Heart right ventricle (tissue), 16 donors: ENCODE results near the gene ESYT3. TPM values are rescaled to one million over a fixed set of nuclear protein-coding genes. Genes with fewer than 3 reads are reported as not detected.

Experiments used
- ATAC-seq, 8 donors: fragments of 200-7000 bp; cut with Tn5 transposase; one replicate each; pipeline ENCODE4 v1.9.1; 2020; ENCODE audit warnings: mild to moderate bottlenecking in 8 of 8, moderate library complexity in 8 of 8, moderate number of reproducible peaks in 1 of 8
- DNase-seq, 2 donors: peaks; one replicate each; pipeline ENCODE4 v3.0.0-alpha.2; 2020
- H3K27ac ChIP-seq, 10 donors: fragments of 200-600 bp; sonication (generic) in 2 of 10; one replicate each; pipeline versions ENCODE4 v1.5.0 to v1.8.0; 2020 to 2022; ENCODE audit warnings: mild to moderate bottlenecking in 3 of 10
- H3K27me3 ChIP-seq, 7 donors: fragments of 200-600 bp; one replicate each; pipeline ENCODE4 v1.8.0; 2021 to 2022; ENCODE audit warnings: mild to moderate bottlenecking in 2 of 7
- H3K36me3 ChIP-seq, 9 donors: fragments of 200-600 bp; sonication (generic) in 1 of 9; one replicate each; pipeline versions ENCODE4 v1.5.0 to v1.8.0; 2020 to 2022; ENCODE audit warnings: mild to moderate bottlenecking in 2 of 9
- H3K4me1 ChIP-seq, 9 donors: fragments of 200-600 bp; sonication (generic) in 1 of 9; one replicate each; pipeline versions ENCODE4 v1.5.0 to v1.8.0; 2020 to 2022; ENCODE audit warnings: mild to moderate bottlenecking in 4 of 9
- H3K4me3 ChIP-seq, 10 donors: fragments of 200-600 bp; sonication (generic) in 2 of 10; one replicate each; pipeline versions ENCODE4 v1.5.0 to v1.8.0; 2020 to 2022; ENCODE audit warnings: mild to moderate bottlenecking in 7 of 10, moderate library complexity in 2 of 10
- H3K9me3 ChIP-seq, 11 donors: fragments of 200-600 bp in 10 of 11; sonication (generic) in 2 of 11; one replicate each; pipeline versions ENCODE4 v1.5.0 to v1.8.0; 2013 to 2022; ENCODE audit warnings: mild to moderate bottlenecking in 2 of 11, control low read depth in 1 of 11, moderate library complexity in 1 of 11
- WGBS, 2 donors: extraction: QIAGEN DNeasy Blood & Tissue Kit; methylation state at CpG; one replicate each; pipeline ENCODE4 v1.1.7; 2013; ENCODE audit warnings: inconsistent platforms in 1 of 2; 5-methylcytosine and 5-hydroxymethylcytosine counted together
- intact Hi-C, 10 donors: fragments of 100-400 bp; cut with DNase I; formaldehyde crosslinking; loops; one replicate each; pipeline versions ENCODE4 v1.11.1 to v1.14.2; 2022
- polyA plus RNA-seq, 2 donors: library from polyadenylated mRNA; stranded (reverse); fragments of 200-250 nt; gene quantifications; one replicate each; pipeline ENCODE4 v1.2.3, GENCODE V29; 2013
- total RNA-seq, 10 donors: library from RNA; stranded (reverse); fragmentation: NEBNext Ultra II Directional in 3 of 10; extraction: Animal tissue kit (Norgen Biotek cat#: 25700) in 3 of 10; gene quantifications; one replicate each; pipeline versions ENCODE4 v1.2.1 to v1.2.4, GENCODE V29; 2021 to 2023
- TF ChIP-seq, protein P1 (sequence below), 9 donors: fragments of 200-600 bp; sonication (generic) in 2 of 9; IDR thresholded peaks; one replicate each; pipeline versions ENCODE4 v1.5.0 to v1.8.0; 2021 to 2022; ENCODE audit warnings: antibody characterized with exemption in 9 of 9, mild to moderate bottlenecking in 5 of 9, moderate library complexity in 1 of 9
- donor health status: Arrhythmogenic right ventricular cardiomyopathy.
- donor health status: ischemic (EF 13 %, LVEDD 7.1; RV severe dilation, severe dysfunction).
- donor health status: healthy with polysubstance abuse.
- donor health status: DM: no; HTN: yes; CAD: no.
- donor health status: DM: no; HTN: no; CAD: no.
- donor health status: ischemic (EF 25% LVEDD 6.9; RV normal size, moderate dysfunction).
- donor health status: ischemic (EF 25% LVEDD 5.7; RV mildly dilated, moderate dysfunction).
- donor health status: healthy.
- donor health status: DM: yes; HTN: yes; CAD: no.
- donor health status: Ischemic cardiomyopathy.
- donor health status: ischemic (EF 35%, LVEDD 5.7; RV mildly dilated, moderate dysfunction).
- donor health status: nonischemic (EF 11% LVEDD 7.7; RV severe dilation, severe dysfunction).
- donor health status: DM: yes; HTN: yes; CAD: no.
- donor health status: PGD.
- donor health status: ischemic (EF 29% LVEDD 5.4; RV normal size, mild dysfunction).
- donor health status: nonischemic (EF 23%, LVEDD 6.1; RV moderate dilation, normal function).

Gene ESYT3
- total and polyA plus RNA-seq, 12 donors: 0.26 to 2.4 (median 1.1) TPM

DNA sequence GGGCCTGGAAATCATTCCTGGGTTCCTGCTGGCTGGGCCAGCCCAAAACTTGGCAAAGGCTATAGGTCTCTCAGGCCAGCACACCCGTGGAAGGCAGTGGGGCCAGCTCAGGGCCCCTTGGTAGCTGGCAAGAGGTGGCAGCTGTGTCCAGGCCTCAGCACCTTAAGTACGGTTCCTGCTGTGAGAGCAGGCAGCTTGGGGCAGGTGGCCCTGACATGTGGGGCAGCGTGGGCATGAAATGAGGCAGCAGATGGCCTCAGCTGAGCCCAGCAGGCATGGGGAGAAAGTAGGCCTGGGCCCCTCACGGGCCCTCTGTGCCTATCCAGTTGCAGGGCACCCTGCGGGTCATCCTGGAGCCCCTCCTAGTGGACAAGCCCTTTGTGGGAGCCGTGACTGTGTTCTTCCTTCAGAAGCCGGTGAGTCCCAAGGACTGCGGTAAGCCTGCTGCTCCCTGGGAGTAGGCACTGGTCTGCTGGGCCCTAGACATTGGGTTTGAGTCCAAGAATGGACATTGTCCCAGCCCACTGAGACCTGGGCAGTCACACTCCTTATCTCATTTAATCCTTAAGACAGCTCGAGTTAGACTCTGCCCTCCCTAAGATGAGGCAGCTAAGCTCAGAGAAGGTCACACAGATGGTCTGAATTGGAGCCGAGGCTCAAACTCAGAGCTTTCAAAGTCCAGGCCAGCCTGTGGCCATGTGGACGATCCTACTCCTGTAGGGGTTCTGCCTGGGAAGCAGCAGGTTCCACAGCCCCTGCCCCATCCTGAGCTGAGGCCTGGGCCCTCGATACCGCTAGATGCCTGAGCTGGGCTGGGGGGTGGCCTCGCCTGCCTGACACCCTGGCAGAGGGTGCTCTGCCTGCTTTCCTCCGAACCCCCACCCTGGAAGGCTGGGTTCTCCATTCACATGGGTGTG is 25.5 kb downstream of the ESYT3 start:
- H3K36me3 ChIP-seq: no peaks in the 10 kb centered on the region
- no peak overlapping the region for H3K4me3 ChIP-seq
- no peaks in the 10 kb centered on the region for H3K27me3 ChIP-seq
- TF ChIP-seq, protein P1, sequence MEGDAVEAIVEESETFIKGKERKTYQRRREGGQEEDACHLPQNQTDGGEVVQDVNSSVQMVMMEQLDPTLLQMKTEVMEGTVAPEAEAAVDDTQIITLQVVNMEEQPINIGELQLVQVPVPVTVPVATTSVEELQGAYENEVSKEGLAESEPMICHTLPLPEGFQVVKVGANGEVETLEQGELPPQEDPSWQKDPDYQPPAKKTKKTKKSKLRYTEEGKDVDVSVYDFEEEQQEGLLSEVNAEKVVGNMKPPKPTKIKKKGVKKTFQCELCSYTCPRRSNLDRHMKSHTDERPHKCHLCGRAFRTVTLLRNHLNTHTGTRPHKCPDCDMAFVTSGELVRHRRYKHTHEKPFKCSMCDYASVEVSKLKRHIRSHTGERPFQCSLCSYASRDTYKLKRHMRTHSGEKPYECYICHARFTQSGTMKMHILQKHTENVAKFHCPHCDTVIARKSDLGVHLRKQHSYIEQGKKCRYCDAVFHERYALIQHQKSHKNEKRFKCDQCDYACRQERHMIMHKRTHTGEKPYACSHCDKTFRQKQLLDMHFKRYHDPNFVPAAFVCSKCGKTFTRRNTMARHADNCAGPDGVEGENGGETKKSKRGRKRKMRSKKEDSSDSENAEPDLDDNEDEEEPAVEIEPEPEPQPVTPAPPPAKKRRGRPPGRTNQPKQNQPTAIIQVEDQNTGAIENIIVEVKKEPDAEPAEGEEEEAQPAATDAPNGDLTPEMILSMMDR (IDR thresholded peaks at IDR 0.05): no peak
- intact Hi-C loops: no loop called here
- H3K27ac ChIP-seq: peak overlapping the region in 2 of 10 donors; percentile 6 to 9
- DNase-seq (no peak), ATAC-seq (peak in 6 of 8 donors; percentile 27 to 52 (median 45))
- H3K9me3 ChIP-seq: no peaks in the 10 kb centered on the region
- 79 to 80% methylated on average over 15 of the region's 15 CpGs for WGBS, 2 donors
- peaks cover 0 to 18% (median 0%) of the 10 kb centered on the region in 9 donors for H3K4me1 ChIP-seq

DNA sequence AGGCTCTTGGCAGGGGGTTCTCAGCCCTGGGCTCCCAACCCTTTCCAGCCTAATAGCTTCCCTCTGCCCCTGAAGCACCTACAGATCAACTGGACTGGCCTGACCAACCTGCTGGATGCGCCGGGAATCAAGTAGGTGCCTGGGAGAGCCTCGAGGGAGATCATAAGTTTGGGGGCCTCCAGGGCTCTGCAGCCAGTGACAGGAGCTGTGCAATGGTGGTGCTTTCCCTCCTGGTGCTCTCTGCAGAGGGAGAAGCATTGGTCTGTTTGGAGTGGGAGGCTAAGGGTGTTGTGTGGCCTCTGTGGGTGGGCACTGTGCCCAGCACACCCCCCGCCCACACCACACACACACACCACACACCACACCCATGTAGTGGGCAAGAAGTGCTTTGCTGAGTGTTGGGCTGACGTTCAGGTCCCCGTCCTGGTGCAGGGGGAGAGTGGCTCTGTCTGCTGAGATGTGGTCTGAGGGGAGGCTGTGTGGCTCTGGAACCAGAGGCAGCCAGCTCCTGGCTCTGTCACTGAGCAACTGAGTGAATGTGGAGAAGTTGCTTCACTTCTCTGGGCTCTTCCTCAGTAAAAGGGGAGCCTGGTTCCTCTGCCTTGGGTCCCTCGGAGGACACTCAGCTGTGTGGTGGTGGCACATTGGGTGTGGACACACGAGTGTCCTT is 26.3 kb downstream of the ESYT3 start:
- Histone ChIP-seq H3K9me3 (no peaks in the 10 kb centered on the region), H3K4me1 (peaks cover 0 to 18% (median 0%) of the 10 kb centered on the region in 9 donors), H3K36me3 (no peaks in the 10 kb centered on the region), H3K27me3 (no peaks in the 10 kb centered on the region), H3K27ac (no peak overlapping the region), H3K4me3 (no peak overlapping the region)
- intact Hi-C loops: no loop called here
- TF ChIP-seq, protein P1 (IDR thresholded peaks at IDR 0.05): no peak
- WGBS, 2 donors: 80 to 82% methylated on average over 8 of the region's 8 CpGs
- ATAC-seq (no peak), DNase-seq (no peak)

DNA sequence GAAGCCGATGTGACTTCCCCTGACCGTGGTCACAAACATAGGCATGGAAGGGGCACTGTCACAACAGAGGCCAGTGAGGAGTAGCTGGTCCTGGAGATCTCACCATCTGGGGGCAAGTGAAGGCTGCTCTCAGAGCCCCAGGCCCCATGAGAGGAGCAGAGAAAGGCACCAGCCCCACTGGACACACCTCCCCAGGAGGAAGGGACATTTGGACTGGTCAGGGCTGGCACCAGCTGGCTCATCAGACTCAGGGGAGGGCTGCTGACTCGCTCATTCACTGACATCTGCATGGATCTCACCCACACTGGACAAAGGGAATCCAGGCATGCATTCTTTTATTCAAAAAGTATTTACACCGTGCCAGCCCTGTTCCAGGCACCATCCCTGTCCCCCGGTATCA is 26.8 kb downstream of the ESYT3 start:
- TF ChIP-seq, protein P1 (IDR thresholded peaks at IDR 0.05): no peak
- ATAC-seq: no peak
- Histone ChIP-seq H3K27ac (no peak overlapping the region), H3K27me3 (no peaks in the 10 kb centered on the region), H3K36me3 (no peaks in the 10 kb centered on the region), H3K4me1 (peaks cover 0 to 18% (median 0%) of the 10 kb centered on the region in 9 donors), H3K4me3 (no peak overlapping the region), H3K9me3 (no peaks in the 10 kb centered on the region)
- 84% methylated on average over 5 of the region's 5 CpGs for WGBS, 2 donors
- no peak for DNase-seq
- intact Hi-C loops: no loop called here

DNA sequence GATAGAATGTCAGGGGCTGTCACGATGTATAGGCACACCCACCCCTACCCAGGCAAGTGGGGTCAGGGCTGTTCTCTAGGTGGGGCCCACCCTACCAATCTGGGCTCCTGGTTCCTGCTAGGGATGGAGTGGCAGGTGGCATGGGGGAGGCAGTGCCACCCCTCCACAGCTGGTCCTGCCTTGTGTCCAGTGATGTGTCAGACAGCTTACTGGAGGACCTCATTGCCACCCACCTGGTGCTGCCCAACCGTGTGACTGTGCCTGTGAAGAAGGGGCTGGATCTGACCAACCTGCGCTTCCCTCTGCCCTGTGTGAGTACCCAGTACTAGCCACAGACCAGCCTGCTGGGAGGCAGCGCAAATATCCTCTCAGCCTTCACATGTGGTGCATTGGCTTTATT is 27.5 kb downstream of the ESYT3 start:
- DNase-seq (no peak), ATAC-seq (no peak)
- no peak overlapping the region for H3K4me3 ChIP-seq
- H3K36me3 ChIP-seq: no peaks in the 10 kb centered on the region
- 79 to 88% methylated on average over 4 of the region's 4 CpGs for WGBS, 2 donors
- intact Hi-C loops: no loop called here
- TF ChIP-seq, protein P1 (IDR thresholded peaks at IDR 0.05): no peak
- no peaks in the 10 kb centered on the region for H3K27me3 ChIP-seq
- peaks cover 0 to 12% (median 0%) of the 10 kb centered on the region in 9 donors for H3K4me1 ChIP-seq
- H3K9me3 ChIP-seq: no peaks in the 10 kb centered on the region
- no peak overlapping the region for H3K27ac ChIP-seq
